ENCODE data around the gene POGK.
"Not testable (repeated sequence)": the region's sequence is repeated elsewhere in the genome, so short reads cannot be mapped to it uniquely, and the experiment has no call there.

Gene POGK

GRCh38 chr1:166858726-166859419 is 19.6 kb downstream of the POGK start:
- no peak for DNase-seq

- no peak for DNase-seq
Observed at GRCh38 chr1:166859597-166859996, 20.3 kb downstream of the POGK start.

- DNase-seq, result no peak
Observed at GRCh38 chr1:166865926-166866325, 26.7 kb downstream of the POGK start.

- DNase-seq, result no peak
Observed at GRCh38 chr1:166868639-166869038, 29.4 kb downstream of the POGK start.

GRCh38 chr1:166869318-166870099 is 30.2 kb downstream of the POGK start:
- no peak for DNase-seq

DNA sequence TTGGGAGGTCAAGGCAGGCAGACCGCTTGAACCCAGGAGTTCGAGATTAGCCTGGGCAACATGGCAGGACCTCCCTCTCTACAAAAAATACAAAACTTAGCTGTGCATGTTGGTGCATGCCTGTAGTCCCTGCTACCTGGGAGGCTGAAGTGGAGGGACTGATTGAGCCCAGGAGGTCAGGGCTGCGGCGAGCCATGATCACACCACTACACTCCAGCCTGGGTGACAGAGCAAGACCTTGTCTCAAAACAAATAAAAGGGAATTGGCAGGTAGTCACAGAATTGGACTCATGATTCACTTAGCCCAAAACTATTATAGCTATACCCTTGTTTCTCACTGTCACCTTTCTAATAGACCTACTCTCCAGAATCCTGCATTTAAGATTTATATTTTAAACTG is 31.3 kb downstream of the POGK start:
- DNase-seq, result no peak

GRCh38 chr1:166874464-166874863 is 35.2 kb downstream of the POGK start:
- DNase-seq, result no peak

DNA sequence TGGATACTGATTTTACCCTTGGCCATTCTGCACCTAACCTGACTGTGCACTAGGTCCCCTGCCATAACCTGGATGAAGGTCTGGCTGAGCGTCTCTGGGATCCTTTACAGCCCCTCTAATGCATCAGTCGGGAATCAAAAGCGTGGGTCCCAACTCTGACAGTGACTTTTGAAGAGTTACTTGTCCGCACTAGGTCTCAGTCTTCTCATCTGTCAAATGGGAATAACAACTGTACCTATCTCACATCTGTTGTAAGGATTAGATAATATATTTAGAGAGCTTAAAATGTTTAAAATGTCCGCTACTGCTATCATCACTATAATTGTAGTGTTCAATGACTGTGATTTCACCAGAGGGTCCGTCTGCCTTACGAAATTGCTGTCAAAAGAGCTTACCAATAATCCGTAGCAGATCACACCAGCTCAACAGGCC is 36.0 kb downstream of the POGK start:
- DNase-seq, result no peak

GRCh38 chr1:166875734-166876539 is 36.7 kb downstream of the POGK start, which contains the start of gene TADA1:
TSS of gene TADA1 (minus strand) at chr1:166876264. CDS start at chr1:166876233, 31 bp downstream.
- peak; percentile 96 to 99 for DNase-seq

DNA sequence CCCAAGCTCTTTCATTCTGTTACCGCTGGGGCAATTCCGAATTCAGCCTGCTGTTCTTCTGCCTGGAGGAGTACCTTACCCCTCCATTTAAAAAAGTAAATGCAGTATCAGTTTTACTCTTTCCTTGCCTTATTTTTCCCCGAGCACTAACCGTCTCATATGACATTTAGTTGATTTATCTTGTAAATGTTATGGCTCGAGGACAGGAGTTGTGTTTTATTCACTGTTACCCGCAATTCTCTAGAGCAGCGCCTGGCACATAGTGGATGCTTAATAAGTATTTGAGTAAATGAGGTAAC is 37.2 kb downstream of the POGK start:
- DNase-seq, result no peak

DNA sequence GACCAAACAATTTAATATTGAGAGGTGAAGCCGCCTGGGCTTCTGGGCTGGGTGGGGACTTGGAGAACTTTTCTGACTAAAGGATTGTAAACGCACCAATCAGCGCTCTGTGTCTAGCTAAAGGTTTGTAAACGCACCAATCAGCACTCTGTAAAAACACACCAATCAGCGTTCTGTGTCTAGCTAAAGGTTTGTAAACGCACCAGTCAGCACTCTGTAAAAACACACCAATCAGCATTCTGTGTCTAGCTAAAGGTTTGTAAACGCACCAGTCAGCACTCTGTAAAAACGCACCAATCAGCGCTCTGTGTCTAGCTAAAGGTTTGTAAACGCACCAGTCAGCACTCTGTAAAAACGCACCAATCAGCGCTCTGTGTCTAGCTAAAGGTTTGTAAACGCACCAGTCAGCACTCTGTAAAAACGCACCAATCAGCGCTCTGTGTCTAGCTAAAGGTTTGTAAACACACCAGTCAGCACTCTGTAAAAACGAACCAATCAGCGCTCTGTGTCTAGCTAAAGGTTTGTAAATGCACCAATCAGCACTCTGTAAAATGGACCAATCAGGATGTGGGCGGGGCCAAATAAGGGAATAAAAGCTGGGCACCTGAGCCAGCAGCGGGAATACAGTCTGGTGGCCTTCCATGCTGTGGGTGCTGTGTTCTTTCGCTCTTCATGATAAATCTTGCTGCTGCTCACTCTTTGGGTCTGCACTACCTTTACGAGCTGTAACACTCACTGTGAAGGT is 39.1 kb downstream of the POGK start:
- not testable (repeated sequence) for DNase-seq

DNA sequence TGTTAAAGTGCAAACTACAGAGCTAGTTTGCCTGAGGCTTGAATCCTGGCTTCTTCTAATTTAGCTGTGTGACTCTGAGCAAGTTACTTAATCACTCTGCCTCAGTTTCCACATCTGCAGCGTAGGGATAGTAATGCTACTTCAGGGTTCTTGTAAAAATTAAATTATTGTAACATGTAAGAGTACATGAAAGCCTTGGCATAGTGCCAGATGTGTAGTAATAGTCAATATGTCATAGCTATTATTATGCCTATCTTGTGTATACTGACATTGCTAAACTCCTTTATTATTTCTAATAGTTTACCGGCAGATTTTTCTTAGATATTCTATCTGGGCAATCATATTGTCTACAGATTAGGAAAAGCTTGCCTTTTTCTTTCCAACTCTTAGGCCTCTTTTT is 43.6 kb downstream of the POGK start:
- DNase-seq, result no peak

- no peak for DNase-seq
Observed at GRCh38 chr1:166884040-166884642, 44.9 kb downstream of the POGK start.

GRCh38 chr1:166884971-166885370 is 45.7 kb downstream of the POGK start:
- no peak for DNase-seq

GRCh38 chr1:166888373-166889111 is 49.3 kb downstream of the POGK start:
- no peak for DNase-seq

GRCh38 chr1:166889776-166890175 is 50.5 kb downstream of the POGK start:
- DNase-seq, result no peak

GRCh38 chr1:166895766-166896165 is 56.5 kb downstream of the POGK start:
- no peak for DNase-seq

DNA sequence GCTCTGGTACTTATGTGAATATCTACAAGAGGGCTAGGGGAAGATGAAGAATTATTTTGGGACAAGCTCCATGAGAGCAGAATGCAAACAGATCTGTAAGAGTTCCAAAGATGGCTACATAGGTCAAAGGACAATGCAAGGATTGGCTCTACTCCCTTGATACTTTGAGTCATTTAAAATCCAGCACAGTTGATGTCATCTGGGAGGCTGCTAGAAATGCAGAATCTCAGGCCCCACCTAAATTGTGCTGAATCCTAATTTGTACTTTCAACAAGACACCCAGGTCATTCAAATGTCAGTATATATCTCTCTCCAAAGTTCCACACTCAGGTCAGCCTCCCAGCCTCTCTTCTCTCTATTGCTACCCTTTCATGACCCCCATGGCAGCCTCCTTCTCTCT is 60.5 kb downstream of the POGK start:
- DNase-seq, result no peak

DNA sequence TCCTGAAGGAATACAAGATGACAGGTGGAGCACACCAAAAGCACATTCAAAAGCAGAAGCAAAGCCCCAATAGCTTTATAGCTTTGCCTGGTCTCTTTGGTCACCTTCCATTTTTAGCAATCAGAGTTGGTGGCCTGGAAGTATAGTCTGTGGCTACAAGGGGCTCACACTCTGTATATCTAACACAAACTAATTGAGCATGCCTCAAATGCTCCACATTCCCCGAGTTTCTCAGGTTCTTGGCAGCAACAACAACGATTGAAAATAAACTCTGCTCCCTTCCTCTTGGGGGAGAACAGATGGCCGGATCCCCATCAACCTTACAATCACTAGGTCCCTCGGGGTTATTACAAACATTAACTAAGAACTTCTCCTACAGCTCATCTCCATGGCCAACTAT is 61.7 kb downstream of the POGK start:
- peak in 1 of 2 experiments; percentile 13 for DNase-seq

DNA sequence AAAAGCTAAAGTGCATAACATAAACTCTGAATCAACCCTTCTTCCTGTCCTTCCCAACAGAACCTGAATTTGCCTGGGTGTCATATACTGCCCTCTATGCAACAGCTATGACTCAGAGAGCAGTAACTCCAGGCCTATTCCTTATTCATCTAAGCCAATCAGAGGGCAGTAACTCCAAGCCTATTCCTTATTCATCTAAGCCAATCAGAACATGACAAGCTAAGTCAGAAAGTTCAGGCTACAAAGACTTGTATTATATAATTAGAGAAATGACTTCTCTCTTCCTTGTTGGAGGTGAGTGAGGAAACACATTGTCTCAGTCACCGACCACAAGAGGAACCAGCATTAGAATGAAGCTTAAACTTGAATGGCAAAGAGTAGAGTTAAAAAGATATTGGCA is 63.0 kb downstream of the POGK start:
- no peak for DNase-seq

DNA sequence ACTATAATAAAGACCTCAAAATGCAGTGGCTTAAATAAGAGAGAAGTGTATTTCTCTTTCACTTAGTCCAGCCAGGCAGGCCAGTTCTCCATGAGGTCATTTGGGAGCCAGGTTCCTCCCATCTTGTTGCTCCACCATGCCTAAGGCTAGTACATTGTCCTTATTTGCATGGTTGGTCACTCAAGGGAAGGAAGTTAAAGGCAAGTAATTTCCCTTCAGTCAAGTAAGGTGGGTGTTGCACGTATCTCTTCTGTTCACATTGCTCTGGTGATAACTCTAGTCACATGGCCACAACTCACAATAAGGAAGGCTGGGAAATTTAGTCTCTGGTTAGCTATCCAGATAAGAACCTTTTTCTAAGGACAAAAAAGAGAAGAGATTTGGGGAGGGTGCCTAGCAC is 64.0 kb downstream of the POGK start:
- DNase-seq, result no peak

GRCh38 chr1:166905136-166905535 is 65.9 kb downstream of the POGK start:
- no peak for DNase-seq
